ENCODE data around the gene SVOP. TPM values are rescaled to one million over a fixed set of nuclear protein-coding genes. Genes with fewer than 3 reads are reported as not detected.
"Not testable (repeated sequence)": the region's sequence is repeated elsewhere in the genome, so short reads cannot be mapped to it uniquely, and the experiment has no call there.

SVOP gene
- total RNA-seq, 2 experiments from 2014 or later = not detected

DNA sequence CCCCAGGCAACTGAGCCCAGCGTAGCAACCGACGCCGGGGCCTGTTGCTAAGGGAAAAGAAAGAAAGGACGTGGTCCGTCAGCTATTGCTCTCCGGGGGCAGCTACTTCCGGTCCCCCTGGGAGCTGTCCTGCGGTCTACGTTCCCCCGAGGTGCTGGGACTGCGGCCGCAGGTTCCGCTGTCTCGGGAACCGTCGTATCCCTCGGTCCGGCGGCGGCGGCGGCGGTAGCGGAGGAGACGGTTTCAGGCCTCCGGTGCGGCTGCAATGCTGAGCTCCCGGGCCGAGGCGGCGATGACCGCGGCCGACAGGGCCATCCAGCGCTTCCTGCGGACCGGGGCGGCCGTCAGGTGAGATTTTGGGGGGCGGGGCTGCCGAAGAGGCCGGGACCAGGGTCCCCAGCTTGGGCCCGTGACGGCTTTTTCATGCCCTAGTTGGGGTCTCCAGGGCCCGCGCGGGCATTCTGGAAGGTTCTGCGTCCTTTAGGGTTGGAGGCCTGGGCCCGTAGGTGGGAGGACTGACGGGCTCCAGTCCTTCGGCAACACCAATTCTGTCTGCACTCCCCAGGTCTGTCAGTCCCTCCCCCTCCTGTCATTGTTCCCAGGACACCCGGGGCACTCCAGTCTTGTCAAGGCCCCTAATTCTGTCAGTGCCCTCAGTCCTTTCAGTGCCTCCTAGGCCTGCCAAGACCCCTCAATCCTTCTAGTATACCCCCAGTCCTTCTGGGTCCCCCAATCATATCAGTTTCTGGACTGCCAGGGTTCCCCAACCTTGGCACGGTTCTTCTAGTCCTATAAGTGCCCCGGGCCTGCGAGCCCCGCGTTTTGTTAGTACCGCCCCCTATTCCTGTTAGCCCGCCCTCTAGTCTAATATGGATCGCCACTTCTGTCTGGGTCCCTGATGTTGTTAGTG, 31.8 kb upstream of the SVOP start, which contains the start of gene USP30:
USP30 (plus strand) TSS at position 163 of the 910 bp plus-strand sequence; CDS start at position 266, 103 bp downstream.
- Mint-ChIP-seq H3K27ac (peak within 1 kb of the TSS; percentile 91), H3K4me1 (ENCODE audit: low read depth) (peaks cover 12% of the 10 kb centered on the region), H3K27me3 (ENCODE audit: low read depth) (no peaks in the 10 kb centered on the region), H3K36me3 (ENCODE audit: low read depth) (peaks cover 6% of the 10 kb centered on the region), H3K9me3 (ENCODE audit: insufficient read depth) (no peaks in the 10 kb centered on the region), H3K4me3 (peak within 1 kb of the TSS; percentile 81)
- ChIA-PET POLR2A (interaction anchor here (0.7 to 0.9 kb wide), 3 partner anchors 41 to 504 kb away, joined by 3 read pairs; no protein-coding TSS in a partner anchor), CTCF (interaction anchor here (0.6 to 2.5 kb wide), 4 partner anchors 40 to 59 kb away, joined by 3 to 15 read pairs (median 6); partner anchors contain the start of gene ALKBH2)
- ATAC-seq (peak; percentile 76), DNase-seq (peak; percentile 86)

DNA sequence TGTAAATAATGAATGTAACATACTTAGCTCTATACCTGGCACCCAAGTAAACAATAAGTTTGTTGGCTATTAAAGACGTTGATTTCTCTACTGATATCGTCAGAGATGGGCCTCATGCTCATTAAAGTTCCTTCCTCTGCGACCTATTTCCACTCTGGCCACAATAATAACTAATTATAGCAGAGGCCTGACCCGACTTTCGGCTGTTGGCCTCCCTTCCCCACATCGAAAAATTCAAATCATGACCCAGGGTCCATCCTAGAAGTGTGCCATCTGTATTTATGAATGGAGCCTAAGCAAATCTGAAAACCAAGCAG, 31.2 kb upstream of the SVOP start:
- Mint-ChIP-seq H3K27ac (peak overlapping the region; percentile 91), H3K36me3 (ENCODE audit: low read depth) (peaks cover 6% of the 10 kb centered on the region), H3K27me3 (ENCODE audit: low read depth) (no peaks in the 10 kb centered on the region), H3K4me3 (peak overlapping the region; percentile 81), H3K9me3 (ENCODE audit: insufficient read depth) (no peaks in the 10 kb centered on the region), H3K4me1 (ENCODE audit: low read depth) (peaks cover 18% of the 10 kb centered on the region)
- ATAC-seq (no peak), DNase-seq (no peak)
- ChIA-PET CTCF (interaction anchor here (0.6 to 1.3 kb wide), 2 partner anchors 41 to 43 kb away, joined by 3 to 8 read pairs; no protein-coding TSS in a partner anchor), POLR2A (interaction anchor here (0.7 kb wide), 1 partner anchor 503 kb away, joined by 3 read pairs; no protein-coding TSS in a partner anchor)

DNA sequence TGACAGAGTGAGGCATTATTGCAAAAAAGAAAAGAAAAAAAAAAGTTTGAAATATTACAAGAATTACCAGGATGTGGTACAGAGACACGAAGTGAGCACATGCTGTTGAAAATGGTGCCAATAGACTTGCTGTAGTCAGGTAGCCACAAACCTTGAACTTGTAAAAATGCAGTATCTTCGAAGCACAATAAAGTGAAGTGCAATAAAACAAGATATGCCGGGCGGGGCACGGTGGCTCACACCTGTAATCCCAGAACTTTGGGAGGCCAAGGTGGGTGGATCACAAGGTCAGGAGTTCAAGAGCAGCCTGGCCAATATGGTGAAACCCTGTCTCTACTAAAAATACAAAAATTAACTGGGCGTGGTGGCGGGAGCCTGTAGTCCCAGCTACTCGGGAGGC, 28.9 kb upstream of the SVOP start:
- H3K4me3 Mint-ChIP-seq = not testable (repeated sequence)

DNA sequence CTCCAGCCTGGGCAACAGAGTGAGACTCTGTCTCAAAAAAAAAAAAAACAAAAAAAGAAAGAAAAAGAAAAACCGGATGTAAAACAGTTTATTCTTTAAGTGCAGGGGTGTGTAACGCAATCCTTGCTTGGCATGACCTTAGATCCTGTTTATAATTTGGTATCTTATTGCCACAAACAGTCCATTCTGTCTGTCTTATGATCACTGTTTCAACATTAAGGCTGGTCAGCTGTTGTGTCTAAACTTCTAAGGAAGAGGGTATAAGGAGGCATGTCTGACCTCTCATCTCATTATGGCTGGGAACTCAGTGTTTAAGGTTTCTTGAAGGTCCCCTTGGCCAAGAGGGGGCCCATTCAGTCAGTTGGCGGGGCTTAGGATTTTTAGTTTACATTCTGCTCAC, 27.8 kb upstream of the SVOP start:
- H3K4me3 Mint-ChIP-seq; DNase-seq; H3K36me3 Mint-ChIP-seq (ENCODE audit: low read depth); H3K9me3 Mint-ChIP-seq (ENCODE audit: insufficient read depth); H3K27me3 Mint-ChIP-seq (ENCODE audit: low read depth); H3K27ac Mint-ChIP-seq; ATAC-seq; CTCF ChIA-PET; POLR2A ChIA-PET: not testable (repeated sequence)
- H3K4me1 Mint-ChIP-seq (ENCODE audit: low read depth) = peaks cover 20% of the 10 kb centered on the region

More for the DNA sequence above, 28.9 kb upstream of the SVOP start:
- H3K27ac Mint-ChIP-seq; CTCF ChIA-PET; ATAC-seq; H3K27me3 Mint-ChIP-seq (ENCODE audit: low read depth); H3K36me3 Mint-ChIP-seq (ENCODE audit: low read depth); H3K9me3 Mint-ChIP-seq (ENCODE audit: insufficient read depth); DNase-seq; POLR2A ChIA-PET: not testable (repeated sequence)
- peaks cover 24% of the 10 kb centered on the region for H3K4me1 Mint-ChIP-seq (ENCODE audit: low read depth)

DNA sequence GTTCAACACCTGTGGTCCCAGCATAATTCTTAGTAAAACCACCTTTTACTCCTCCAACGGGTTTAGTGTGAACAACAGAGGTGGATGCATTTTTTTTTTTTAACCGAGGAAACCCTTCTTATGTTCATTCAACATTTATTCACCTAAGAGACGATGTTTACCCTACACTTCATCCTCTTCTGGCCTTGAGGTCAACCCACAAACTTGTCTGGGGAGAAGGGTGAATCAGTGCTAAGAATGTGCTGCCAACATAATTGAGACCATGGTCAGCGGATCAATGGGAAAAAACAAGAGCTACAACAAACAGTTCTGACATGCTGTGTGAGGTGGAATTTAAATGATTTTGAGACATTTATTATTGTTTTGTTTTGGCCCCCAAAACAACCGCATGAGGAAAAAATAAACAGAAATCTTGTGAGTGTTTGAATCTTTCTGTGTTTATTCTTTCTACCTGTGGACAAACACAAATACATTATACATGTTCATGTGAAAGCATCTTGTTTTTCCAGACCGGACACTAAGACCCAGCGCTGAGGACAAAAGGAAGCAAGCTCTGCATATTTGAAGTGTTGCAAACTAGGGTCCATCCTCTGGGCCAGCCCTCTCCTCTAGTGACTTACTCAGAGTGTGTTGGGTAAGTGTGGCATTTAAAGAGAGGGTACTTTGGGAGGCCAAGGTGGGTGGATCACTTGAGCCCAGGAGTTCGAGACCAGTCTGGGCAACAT, 26.4 kb upstream of the SVOP start:
- Mint-ChIP-seq H3K9me3 (ENCODE audit: insufficient read depth) (no peaks in the 10 kb centered on the region), H3K27me3 (ENCODE audit: low read depth) (peaks cover 18% of the 10 kb centered on the region), H3K4me1 (ENCODE audit: low read depth) (peaks cover 19% of the 10 kb centered on the region), H3K4me3 (no peak overlapping the region), H3K36me3 (ENCODE audit: low read depth) (peaks cover 6% of the 10 kb centered on the region), H3K27ac (no peak overlapping the region)
- CTCF ChIA-PET = no interaction called here
- POLR2A ChIA-PET = interaction anchor here (0.6 kb wide), 1 partner anchor 1796 kb away, joined by 3 read pairs; no protein-coding TSS in a partner anchor
- ATAC-seq = peak; percentile 44
- no peak for DNase-seq

DNA sequence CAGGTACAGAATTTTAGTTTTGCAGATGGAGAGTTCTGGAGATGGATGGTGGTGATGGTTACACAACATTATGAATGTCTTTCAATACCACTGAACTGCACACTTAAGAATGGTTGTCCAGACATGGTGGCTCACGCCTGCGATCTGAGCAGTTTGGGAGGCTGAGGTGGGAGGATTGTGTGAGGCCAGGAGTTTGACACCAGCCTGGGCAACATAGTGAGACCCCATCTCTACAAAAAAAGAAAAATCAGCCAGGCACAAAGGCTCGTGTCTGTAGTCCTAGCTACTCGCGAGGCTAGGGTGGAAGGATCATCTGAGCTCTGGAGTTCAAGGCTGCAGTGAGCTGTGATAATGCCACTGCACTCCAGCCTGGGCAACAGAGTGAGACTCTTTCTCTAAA, 23.4 kb upstream of the SVOP start:
- H3K36me3 Mint-ChIP-seq (ENCODE audit: low read depth) = peaks cover 3% of the 10 kb centered on the region
- no peak overlapping the region for H3K4me3 Mint-ChIP-seq
- peaks cover 19% of the 10 kb centered on the region for H3K4me1 Mint-ChIP-seq (ENCODE audit: low read depth)
- ATAC-seq (no peak), DNase-seq (no peak)
- peaks cover 6% of the 10 kb centered on the region for H3K9me3 Mint-ChIP-seq (ENCODE audit: insufficient read depth)
- POLR2A ChIA-PET = no interaction called here
- H3K27me3 Mint-ChIP-seq (ENCODE audit: low read depth) = peaks cover 18% of the 10 kb centered on the region
- CTCF ChIA-PET = no interaction called here
- H3K27ac Mint-ChIP-seq = no peak overlapping the region

DNA sequence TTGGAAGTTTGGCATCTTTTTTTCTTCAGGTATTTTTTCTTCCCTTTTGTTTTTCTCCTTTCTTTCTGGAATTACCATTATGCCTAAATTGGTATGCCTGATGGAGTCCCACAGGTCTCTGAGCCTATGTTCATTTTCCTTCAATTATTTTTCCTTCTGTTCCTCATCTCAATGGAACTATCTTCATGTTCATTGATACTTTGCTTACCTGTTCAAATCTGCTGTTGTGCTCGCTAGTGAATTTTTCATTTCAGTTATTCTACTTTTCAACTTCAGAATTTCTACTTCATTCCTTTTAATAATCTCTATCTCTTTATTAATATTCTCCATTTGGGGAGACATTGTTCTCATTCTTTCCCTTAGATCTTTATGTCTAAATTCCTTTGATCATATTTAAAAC, 16.1 kb upstream of the SVOP start:
- H3K9me3 Mint-ChIP-seq (ENCODE audit: insufficient read depth) = peaks cover 20% of the 10 kb centered on the region
- peaks cover 5% of the 10 kb centered on the region for H3K36me3 Mint-ChIP-seq (ENCODE audit: low read depth)
- POLR2A ChIA-PET = interaction anchor here (0.6 kb wide), 1 partner anchor 45 kb away, joined by 3 read pairs; no protein-coding TSS in a partner anchor
- peaks cover 17% of the 10 kb centered on the region for H3K27me3 Mint-ChIP-seq (ENCODE audit: low read depth)
- CTCF ChIA-PET = no interaction called here
- DNase-seq (no peak), ATAC-seq (no peak)
- H3K27ac Mint-ChIP-seq = no peak overlapping the region
- peaks cover 6% of the 10 kb centered on the region for H3K4me1 Mint-ChIP-seq (ENCODE audit: low read depth)
- no peak overlapping the region for H3K4me3 Mint-ChIP-seq

DNA sequence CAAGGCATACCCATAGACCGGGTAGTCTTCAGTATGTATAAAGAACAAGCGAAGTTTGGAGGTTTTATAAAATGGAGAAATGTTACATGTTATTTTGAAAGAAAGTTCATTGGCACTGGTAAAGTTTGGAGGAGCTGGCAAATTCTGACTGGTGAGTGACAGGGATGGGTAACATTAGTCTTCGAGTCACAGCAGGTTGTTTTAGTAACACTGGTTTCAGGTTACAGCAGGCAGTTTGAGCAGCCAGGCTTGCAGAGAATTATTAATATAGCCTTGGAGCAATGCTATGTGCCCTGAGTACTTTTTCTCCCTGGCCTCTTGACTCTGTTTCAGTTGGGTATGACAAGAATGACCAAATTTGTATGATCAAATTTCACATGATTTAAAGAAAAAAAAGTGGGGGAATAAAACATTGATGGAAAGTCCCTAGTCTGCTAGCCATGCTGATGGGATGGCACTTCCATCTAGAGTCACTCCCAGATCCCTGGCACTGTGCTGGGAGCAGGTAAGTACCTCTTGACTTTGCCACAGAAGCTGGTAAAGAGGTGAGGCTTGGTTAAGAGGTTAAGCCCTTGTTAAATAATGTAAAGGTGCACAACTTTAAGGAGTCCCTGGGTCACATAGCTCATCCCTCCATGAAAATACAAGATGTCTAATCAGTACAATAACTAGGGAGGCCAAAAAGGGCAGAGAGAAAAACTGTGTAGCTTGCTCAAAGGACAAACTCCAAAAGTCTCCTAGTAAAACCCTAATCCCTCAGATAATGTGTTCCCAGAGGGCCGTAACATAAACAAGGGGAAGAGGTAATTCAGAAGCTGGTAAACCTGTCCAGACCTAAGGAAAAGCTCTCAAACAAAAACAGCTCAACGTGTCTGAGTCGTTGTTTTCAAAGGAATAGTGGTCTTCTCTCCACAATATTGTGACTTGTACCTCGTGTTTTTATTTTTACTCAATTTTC, 12.7 kb upstream of the SVOP start:
- peaks cover 12% of the 10 kb centered on the region for H3K9me3 Mint-ChIP-seq (ENCODE audit: insufficient read depth)
- DNase-seq (no peak), ATAC-seq (no peak)
- CTCF ChIA-PET = no interaction called here
- no peak overlapping the region for H3K4me3 Mint-ChIP-seq
- peaks cover 26% of the 10 kb centered on the region for H3K27me3 Mint-ChIP-seq (ENCODE audit: low read depth)
- POLR2A ChIA-PET = no interaction called here
- H3K4me1 Mint-ChIP-seq (ENCODE audit: low read depth) = no peaks in the 10 kb centered on the region
- H3K27ac Mint-ChIP-seq = no peak overlapping the region
- H3K36me3 Mint-ChIP-seq (ENCODE audit: low read depth) = peaks cover 2% of the 10 kb centered on the region

DNA sequence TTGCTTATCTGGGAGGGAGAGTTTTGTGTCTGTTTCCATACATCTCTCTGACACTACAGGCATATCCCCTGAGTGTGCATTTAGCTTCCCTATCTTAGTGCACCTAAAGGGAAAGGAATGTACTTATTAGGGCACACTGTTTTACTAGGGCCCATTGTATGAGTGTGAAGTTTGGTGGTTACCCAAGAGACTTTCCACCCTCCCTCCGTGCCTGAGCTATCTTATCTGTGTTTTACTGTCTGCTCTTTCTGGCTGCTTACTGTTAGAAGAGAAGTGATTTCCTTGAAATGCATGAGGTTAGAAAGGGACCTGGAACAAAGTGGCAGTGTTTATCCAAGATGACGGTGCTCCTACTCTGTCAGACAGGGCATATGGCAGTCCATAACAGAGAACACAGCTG, 8.5 kb upstream of the SVOP start:
- CTCF ChIA-PET = no interaction called here

DNA sequence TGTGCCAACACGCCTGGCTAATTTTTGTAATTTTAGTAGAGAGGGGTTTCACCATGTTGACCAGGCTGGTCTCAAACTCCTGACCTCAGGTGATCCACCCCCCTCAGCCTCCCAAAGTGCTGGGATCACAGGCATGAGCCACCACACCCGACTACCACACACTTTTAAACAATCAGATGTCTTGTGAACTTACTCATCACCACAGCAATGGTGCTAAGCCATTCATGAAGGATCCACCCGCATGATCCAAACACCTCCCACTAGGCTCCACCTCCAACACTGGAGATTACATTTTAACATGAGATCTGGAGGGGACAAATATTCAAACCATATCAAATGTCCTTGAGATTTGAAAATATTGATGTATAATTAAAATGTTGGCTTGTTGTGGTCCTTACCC, 7.8 kb upstream of the SVOP start:
- DNase-seq; H3K9me3 Mint-ChIP-seq (ENCODE audit: insufficient read depth); ATAC-seq; H3K27ac Mint-ChIP-seq; H3K4me3 Mint-ChIP-seq; H3K36me3 Mint-ChIP-seq (ENCODE audit: low read depth); H3K4me1 Mint-ChIP-seq (ENCODE audit: low read depth); CTCF ChIA-PET: not testable (repeated sequence)
- POLR2A ChIA-PET = interaction anchor here (0.6 kb wide), 1 partner anchor 375 kb away, joined by 3 read pairs; no protein-coding TSS in a partner anchor
- H3K27me3 Mint-ChIP-seq (ENCODE audit: low read depth) = peaks cover 17% of the 10 kb centered on the region

More for the DNA sequence above, 8.5 kb upstream of the SVOP start:
- DNase-seq = no peak
- Mint-ChIP-seq H3K27me3 (ENCODE audit: low read depth) (peaks cover 20% of the 10 kb centered on the region), H3K9me3 (ENCODE audit: insufficient read depth) (no peaks in the 10 kb centered on the region), H3K4me3 (no peak overlapping the region), H3K36me3 (ENCODE audit: low read depth) (no peaks in the 10 kb centered on the region), H3K4me1 (ENCODE audit: low read depth) (no peaks in the 10 kb centered on the region), H3K27ac (no peak overlapping the region)
- no peak for ATAC-seq
- POLR2A ChIA-PET = interaction anchor here (0.6 kb wide), 1 partner anchor 374 kb away, joined by 3 read pairs; no protein-coding TSS in a partner anchor

DNA sequence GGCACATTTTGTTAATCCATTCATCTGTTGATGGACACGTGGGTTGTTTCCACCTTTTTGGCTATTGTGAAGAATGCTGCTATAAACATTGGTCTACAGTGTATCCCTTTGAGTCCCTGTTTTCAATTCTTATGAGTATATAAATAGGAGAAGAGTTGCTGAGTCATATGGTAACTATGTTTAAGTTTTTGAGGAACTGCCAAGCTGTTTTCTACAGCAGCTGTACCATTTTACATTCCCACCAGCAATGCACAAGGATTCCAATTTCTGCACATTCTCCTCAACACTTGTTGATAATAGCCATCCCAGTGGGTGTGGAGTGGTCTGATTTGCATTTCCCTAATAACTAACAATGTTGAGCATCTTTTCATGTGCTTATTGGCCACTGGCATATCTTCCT, 6.9 kb upstream of the SVOP start:
- H3K4me3 Mint-ChIP-seq = no peak overlapping the region
- no peak overlapping the region for H3K27ac Mint-ChIP-seq
- H3K4me1 Mint-ChIP-seq (ENCODE audit: low read depth) = no peaks in the 10 kb centered on the region
- H3K9me3 Mint-ChIP-seq (ENCODE audit: insufficient read depth) = no peaks in the 10 kb centered on the region
- ChIA-PET CTCF (no interaction called here), POLR2A (no interaction called here)
- no peak for DNase-seq
- H3K36me3 Mint-ChIP-seq (ENCODE audit: low read depth) = no peaks in the 10 kb centered on the region
- no peak for ATAC-seq
- H3K27me3 Mint-ChIP-seq (ENCODE audit: low read depth) = peaks cover 12% of the 10 kb centered on the region
